DMS114 treated with DMSO at 0.1 percent for 48 hours (cell line): ENCODE data around the gene SAP30L.

Source experiments
- DNase-seq: peaks from one replicate; lab custom pipeline; 2025; ENCODE audit not compliant: unreplicated experiment; lab: John Stamatoyannopoulos, UW

The SAP30L gene

GRCh38 chr5:154464438-154464837, 18.6 kb downstream of the SAP30L start:
- no peak for DNase-seq

- no peak for DNase-seq
Observed at GRCh38 chr5:154465169-154465568, 19.4 kb downstream of the SAP30L start.

- DNase-seq = no peak
Observed at GRCh38 chr5:154466147-154466546, 20.4 kb downstream of the SAP30L start.

- DNase-seq = no peak
Observed at GRCh38 chr5:154466671-154467070, 20.9 kb downstream of the SAP30L start.

- peak; percentile 56 for DNase-seq
Observed at GRCh38 chr5:154467655-154468354, 22.0 kb downstream of the SAP30L start.

- no peak for DNase-seq
Observed at GRCh38 chr5:154470137-154470536, 24.3 kb downstream of the SAP30L start.

GRCh38 chr5:154470947-154471870, 25.4 kb downstream of the SAP30L start:
- no peak for DNase-seq

- DNase-seq = no peak
Observed at GRCh38 chr5:154472871-154473580, 27.2 kb downstream of the SAP30L start.

GRCh38 chr5:154473581-154474283, 27.9 kb downstream of the SAP30L start:
- no peak for DNase-seq

- no peak for DNase-seq
Observed at GRCh38 chr5:154474396-154475334, 28.9 kb downstream of the SAP30L start.

GRCh38 chr5:154475591-154476353, 30.0 kb downstream of the SAP30L start:
- DNase-seq = no peak

- no peak for DNase-seq
Observed at GRCh38 chr5:154476354-154477205, 30.8 kb downstream of the SAP30L start.

- DNase-seq = peak; percentile 48
Observed at GRCh38 chr5:154477382-154478223, 31.8 kb downstream of the SAP30L start.

- DNase-seq = peak; percentile 80
Observed at GRCh38 chr5:154478224-154478565, 32.4 kb downstream of the SAP30L start, which contains the start of gene HAND1. Gene HAND1, minus strand, starts transcription at chr5:154478227. Its CDS starts 219 bp downstream, at chr5:154478008.

GRCh38 chr5:154478752-154479159, 33.0 kb downstream of the SAP30L start:
- no peak for DNase-seq

GRCh38 chr5:154479160-154479943, 33.6 kb downstream of the SAP30L start:
- no peak for DNase-seq
